ENCODE measurements around the gene SSBP3. TPM values are rescaled to one million over a fixed set of nuclear protein-coding genes. Genes with fewer than 3 reads are reported as not detected.

SSBP3 gene
- total and polyA plus RNA-seq, 4 donors, result 23.3 to 108 (median 66.3) TPM

DNA sequence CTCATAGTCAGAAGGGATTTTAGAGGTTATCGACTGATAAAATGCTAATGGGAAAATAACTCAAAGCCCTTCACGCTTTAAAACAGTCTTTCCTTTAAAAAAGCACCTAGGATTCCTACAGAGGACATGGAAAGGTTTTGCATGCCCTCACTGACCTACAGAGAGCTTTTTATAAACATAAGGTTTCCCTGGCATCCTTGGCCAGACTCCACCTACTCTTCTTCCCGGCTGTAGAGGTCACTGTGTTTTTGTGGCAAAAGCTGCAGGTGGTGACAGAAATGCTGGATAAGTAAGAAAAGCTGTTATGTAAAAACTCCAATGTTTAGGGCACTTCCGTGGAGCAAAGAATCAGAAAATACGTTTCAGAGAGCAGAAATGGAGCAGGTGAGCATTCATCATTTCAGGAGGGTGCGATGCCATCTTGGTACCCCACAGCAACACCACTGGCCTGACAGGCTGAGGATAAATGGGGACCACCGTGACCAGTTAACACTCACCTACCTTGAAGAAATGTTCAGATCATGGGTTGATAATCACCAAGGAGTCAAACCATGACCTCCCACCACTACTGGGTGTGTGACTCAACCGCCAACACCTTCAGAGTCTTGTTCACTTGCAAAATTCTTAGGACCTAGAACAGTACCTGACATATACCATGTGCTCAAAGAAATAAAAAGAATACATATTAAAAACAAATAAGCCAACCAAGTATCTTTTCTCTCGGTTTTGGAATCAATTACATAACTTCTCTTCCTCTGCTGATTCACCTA, 46.6 kb downstream of the SSBP3 start:
- H3K9me3 ChIP-seq (ENCODE audit: control insufficient read depth, insufficient read depth, low read length), result no peaks in the 10 kb centered on the region
- no peaks in the 10 kb centered on the region for H3K27me3 ChIP-seq (ENCODE audit: control insufficient read depth, insufficient read depth, low read length)
- DNase-seq (ENCODE audit: low read depth in 4 of 6, low spot score in 6 of 6), result no peak
- 89% methylated on average over 3 of the region's 9 CpGs for WGBS (ENCODE audit: insufficient coverage)
- no peaks in the 10 kb centered on the region for H3K36me3 ChIP-seq (ENCODE audit: control insufficient read depth, insufficient read depth, low read length)
- H3K4me3 ChIP-seq (ENCODE audit: low read depth, low read length), result no peak overlapping the region
- peaks cover 41% of the 10 kb centered on the region for H3K4me1 ChIP-seq (ENCODE audit: control insufficient read depth, insufficient read depth, low read length)
- no peak overlapping the region for H3K27ac ChIP-seq (ENCODE audit: low read depth, low read length)

DNA sequence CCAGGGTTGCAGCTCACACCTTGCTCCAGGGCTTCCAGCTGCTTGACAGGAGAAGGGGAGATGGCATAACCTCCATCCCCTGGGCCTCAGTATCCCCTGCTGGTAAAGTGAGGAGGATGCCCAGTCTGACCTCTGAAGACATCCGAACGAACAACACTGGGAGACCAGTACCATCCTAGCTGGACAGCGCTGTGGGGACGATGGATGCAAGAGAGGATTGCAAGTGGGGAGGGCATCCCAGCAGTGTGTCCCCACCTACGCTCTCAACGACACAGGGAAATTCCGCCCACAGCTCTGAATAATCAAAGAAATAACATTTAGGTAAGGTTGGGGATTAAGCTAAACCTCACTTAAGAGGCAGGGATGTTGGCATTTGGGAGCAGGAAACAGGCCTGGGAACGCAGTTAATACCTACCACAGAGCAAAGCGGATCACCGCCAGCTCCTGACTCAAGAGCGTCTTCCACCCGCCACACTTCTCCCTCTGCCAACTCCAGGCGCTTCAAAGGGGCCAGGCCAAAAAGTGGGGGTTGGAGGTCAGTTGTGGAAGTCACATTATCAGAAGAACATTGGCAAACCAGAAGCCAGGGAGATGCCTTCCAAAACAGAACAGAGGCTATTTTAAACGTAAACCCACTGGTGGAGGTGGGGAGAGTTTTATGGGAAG, 47.6 kb downstream of the SSBP3 start:
- H3K4me1 ChIP-seq (ENCODE audit: control insufficient read depth, insufficient read depth, low read length), result peaks cover 45% of the 10 kb centered on the region

DNA sequence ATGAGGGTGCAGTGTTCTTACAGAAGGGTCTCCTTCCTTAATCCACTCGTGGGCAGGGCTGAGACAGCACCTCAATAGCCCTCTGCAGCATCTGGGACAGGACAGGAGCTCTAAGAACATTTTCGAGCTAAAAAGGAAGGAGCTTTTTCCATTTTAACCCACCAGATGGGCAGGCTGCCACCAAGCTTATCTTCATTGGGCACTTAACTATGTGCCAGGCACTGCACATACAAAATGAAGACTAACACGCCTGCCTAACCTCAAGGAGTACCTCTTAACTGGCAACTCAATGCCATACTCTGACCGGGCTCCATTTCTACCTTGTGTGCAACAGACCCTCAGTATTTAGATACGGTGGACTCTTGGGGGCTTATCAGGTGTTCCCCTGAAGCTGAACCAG, 48.2 kb downstream of the SSBP3 start:
- Histone ChIP-seq H3K27me3 (ENCODE audit: control insufficient read depth, insufficient read depth, low read length) (no peaks in the 10 kb centered on the region), H3K36me3 (ENCODE audit: control insufficient read depth, insufficient read depth, low read length) (peaks cover under 1% of the 10 kb centered on the region), H3K27ac (ENCODE audit: low read depth, low read length) (no peak overlapping the region), H3K4me3 (ENCODE audit: low read depth, low read length) (no peak overlapping the region), H3K4me1 (ENCODE audit: control insufficient read depth, insufficient read depth, low read length) (peaks cover 51% of the 10 kb centered on the region), H3K9me3 (ENCODE audit: control insufficient read depth, insufficient read depth, low read length) (no peaks in the 10 kb centered on the region)
- DNase-seq (ENCODE audit: low read depth in 4 of 6, low spot score in 6 of 6), result no peak
- 90% methylated on average over 5 of the region's 5 CpGs for WGBS (ENCODE audit: insufficient coverage)

More for the DNA sequence above, 47.6 kb downstream of the SSBP3 start:
- Histone ChIP-seq H3K27me3 (ENCODE audit: control insufficient read depth, insufficient read depth, low read length) (no peaks in the 10 kb centered on the region), H3K4me3 (ENCODE audit: low read depth, low read length) (no peak overlapping the region), H3K36me3 (ENCODE audit: control insufficient read depth, insufficient read depth, low read length) (no peaks in the 10 kb centered on the region), H3K27ac (ENCODE audit: low read depth, low read length) (no peak overlapping the region), H3K9me3 (ENCODE audit: control insufficient read depth, insufficient read depth, low read length) (no peaks in the 10 kb centered on the region)
- peak in 1 of 6 donors; percentile 42 for DNase-seq (ENCODE audit: low read depth in 4 of 6, low spot score in 6 of 6)
- WGBS (ENCODE audit: insufficient coverage), result 84% methylated on average over 7 of the region's 14 CpGs

DNA sequence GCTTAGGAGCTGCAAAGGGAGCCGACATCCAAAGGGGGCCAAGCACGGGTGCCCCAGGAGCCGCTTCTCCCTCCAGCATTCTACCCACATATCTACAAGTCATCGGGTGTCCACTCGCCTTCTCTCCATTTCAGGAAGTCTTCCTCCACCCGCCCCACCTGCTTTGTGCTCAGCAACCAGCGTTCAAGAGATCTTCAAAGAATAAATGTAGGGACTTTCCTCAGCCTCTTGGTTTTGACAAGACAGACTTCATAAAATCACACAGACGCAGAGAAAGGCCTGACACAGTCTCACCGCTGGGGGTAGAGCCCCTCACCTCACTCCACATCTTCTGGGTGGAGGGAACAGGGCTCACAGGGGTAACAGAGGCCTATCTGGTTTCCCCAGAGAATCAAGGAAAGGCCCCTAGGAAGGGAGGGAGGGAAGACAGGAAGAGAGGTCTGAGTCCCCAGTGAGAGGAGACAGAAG, 49.5 kb downstream of the SSBP3 start:
- no peak for DNase-seq (ENCODE audit: low read depth in 4 of 6, low spot score in 6 of 6)
- H3K27me3 ChIP-seq (ENCODE audit: control insufficient read depth, insufficient read depth, low read length), result no peaks in the 10 kb centered on the region
- H3K27ac ChIP-seq (ENCODE audit: low read depth, low read length), result no peak overlapping the region
- no peak overlapping the region for H3K4me3 ChIP-seq (ENCODE audit: low read depth, low read length)
- peaks cover 56% of the 10 kb centered on the region for H3K4me1 ChIP-seq (ENCODE audit: control insufficient read depth, insufficient read depth, low read length)
- H3K36me3 ChIP-seq (ENCODE audit: control insufficient read depth, insufficient read depth, low read length), result peaks cover 2% of the 10 kb centered on the region
- WGBS (ENCODE audit: insufficient coverage), result 45% methylated on average over 7 of the region's 9 CpGs
- no peaks in the 10 kb centered on the region for H3K9me3 ChIP-seq (ENCODE audit: control insufficient read depth, insufficient read depth, low read length)

DNA sequence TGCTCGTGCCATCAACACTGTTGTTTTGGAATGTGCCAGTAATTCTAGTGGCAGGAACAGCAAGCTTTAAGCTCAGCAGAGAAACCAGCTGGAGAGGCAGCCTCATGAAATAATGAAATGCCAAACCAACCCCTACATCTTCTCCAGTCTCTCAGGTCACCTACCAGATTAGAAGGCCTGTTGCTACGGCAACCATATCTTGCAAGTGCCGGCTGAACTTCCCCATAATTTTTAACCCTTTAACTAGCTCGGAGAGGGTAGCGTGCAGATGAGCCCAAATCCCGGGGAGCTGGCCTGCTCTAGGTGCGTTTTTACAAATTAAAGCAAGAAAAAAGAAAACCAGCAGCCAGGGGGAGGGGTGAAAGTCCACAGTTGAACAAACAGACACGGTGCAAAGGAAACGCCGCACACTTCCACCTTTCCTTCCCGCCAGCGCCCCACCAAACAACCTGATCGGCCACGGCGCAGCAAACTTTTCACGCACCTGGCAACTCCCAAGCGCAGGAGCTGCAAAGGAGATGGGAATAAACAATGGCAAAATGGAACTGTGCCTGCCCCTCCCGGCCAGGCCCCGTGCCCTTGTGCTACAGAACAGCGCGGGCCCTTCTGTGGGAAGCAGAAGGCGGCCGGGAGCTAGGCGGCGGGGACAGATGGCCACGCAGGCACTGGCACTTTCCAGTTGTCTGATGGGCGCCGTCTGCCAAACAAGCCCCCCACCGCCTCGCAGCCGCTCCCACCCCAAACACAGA, 50.1 kb downstream of the SSBP3 start:
- Histone ChIP-seq H3K9me3 (ENCODE audit: control insufficient read depth, insufficient read depth, low read length) (no peaks in the 10 kb centered on the region), H3K36me3 (ENCODE audit: control insufficient read depth, insufficient read depth, low read length) (peaks cover 2% of the 10 kb centered on the region), H3K4me1 (ENCODE audit: control insufficient read depth, insufficient read depth, low read length) (peaks cover 55% of the 10 kb centered on the region), H3K27me3 (ENCODE audit: control insufficient read depth, insufficient read depth, low read length) (no peaks in the 10 kb centered on the region), H3K4me3 (ENCODE audit: low read depth, low read length) (no peak overlapping the region), H3K27ac (ENCODE audit: low read depth, low read length) (no peak overlapping the region)
- peak in 2 of 6 donors; percentile 90 to 91 for DNase-seq (ENCODE audit: low read depth in 4 of 6, low spot score in 6 of 6)
- 33% methylated on average over 25 of the region's 31 CpGs for WGBS (ENCODE audit: insufficient coverage)

DNA sequence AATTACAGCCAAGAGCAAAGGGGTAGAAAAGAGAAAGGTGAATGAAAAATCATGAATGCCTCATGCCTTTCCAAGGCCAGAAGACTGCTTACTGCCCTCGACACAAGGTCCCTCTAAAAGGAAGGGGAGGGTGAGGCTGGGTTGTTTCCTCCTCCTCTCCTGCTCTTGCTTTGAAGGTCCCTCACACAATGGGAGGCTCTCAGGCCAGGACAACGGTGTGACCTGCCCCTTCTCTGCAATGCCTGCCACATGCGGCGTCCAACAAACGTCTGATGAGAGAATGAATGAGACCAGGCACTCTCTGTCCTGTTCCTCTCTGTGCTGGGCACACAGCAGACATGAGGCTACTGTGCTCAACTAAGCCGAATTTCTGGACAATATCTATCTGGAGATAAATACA, 51.3 kb downstream of the SSBP3 start:
- no peaks in the 10 kb centered on the region for H3K9me3 ChIP-seq (ENCODE audit: control insufficient read depth, insufficient read depth, low read length)
- peaks cover 2% of the 10 kb centered on the region for H3K36me3 ChIP-seq (ENCODE audit: control insufficient read depth, insufficient read depth, low read length)
- 31% methylated on average over 2 of the region's 6 CpGs for WGBS (ENCODE audit: insufficient coverage)
- peaks cover 64% of the 10 kb centered on the region for H3K4me1 ChIP-seq (ENCODE audit: control insufficient read depth, insufficient read depth, low read length)
- no peaks in the 10 kb centered on the region for H3K27me3 ChIP-seq (ENCODE audit: control insufficient read depth, insufficient read depth, low read length)
- H3K4me3 ChIP-seq (ENCODE audit: low read depth, low read length), result no peak overlapping the region
- DNase-seq (ENCODE audit: low read depth in 4 of 6, low spot score in 6 of 6), result no peak
- H3K27ac ChIP-seq (ENCODE audit: low read depth, low read length), result no peak overlapping the region

DNA sequence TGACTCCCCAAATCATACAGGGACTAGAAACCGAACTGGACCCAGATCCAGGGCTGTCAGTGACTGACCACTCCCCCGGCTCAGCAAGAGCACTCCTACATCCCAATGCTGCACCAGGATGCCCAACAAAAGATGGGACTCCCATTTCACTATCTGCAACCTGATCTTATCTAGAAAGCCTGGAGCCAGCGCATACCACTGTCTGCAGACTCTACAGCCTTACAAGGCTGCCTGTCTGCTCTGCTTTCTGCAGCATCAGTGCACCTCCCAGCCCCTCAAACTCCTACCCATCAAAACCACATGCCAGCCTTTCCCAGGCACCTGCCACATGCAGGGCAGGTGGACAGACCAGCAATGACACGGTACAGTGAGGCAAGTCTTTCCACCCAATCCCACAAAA, 52.2 kb downstream of the SSBP3 start:
- H3K27me3 ChIP-seq (ENCODE audit: control insufficient read depth, insufficient read depth, low read length), result no peaks in the 10 kb centered on the region
- no peak for DNase-seq (ENCODE audit: low read depth in 4 of 6, low spot score in 6 of 6)
- H3K36me3 ChIP-seq (ENCODE audit: control insufficient read depth, insufficient read depth, low read length), result peaks cover 2% of the 10 kb centered on the region
- H3K4me1 ChIP-seq (ENCODE audit: control insufficient read depth, insufficient read depth, low read length), result peaks cover 72% of the 10 kb centered on the region
- H3K4me3 ChIP-seq (ENCODE audit: low read depth, low read length), result no peak overlapping the region
- 87% methylated on average over 4 of the region's 4 CpGs for WGBS (ENCODE audit: insufficient coverage)
- no peak overlapping the region for H3K27ac ChIP-seq (ENCODE audit: low read depth, low read length)
- H3K9me3 ChIP-seq (ENCODE audit: control insufficient read depth, insufficient read depth, low read length), result no peaks in the 10 kb centered on the region

DNA sequence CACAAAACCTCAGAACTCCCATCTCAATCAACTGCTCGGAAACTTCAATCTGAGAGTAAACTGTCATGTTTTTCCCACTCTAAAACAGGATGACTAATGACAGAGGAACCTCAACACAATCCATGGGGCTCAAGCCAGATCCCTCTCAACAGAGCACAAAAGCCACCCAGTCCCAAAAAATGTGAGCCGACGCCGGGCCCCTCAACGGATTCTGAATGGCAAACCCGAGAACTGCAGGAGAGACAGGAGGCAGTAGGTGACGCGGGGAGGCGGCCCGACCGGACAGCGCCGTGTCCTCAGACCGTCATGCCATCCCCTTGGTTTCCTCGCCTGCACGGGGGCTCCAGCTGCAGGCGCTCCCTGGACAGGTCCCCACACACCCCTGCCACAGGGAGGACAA, 53.4 kb downstream of the SSBP3 start:
- WGBS (ENCODE audit: insufficient coverage), result 91% methylated on average over 14 of the region's 17 CpGs
- Histone ChIP-seq H3K9me3 (ENCODE audit: control insufficient read depth, insufficient read depth, low read length) (no peaks in the 10 kb centered on the region), H3K4me3 (ENCODE audit: low read depth, low read length) (no peak overlapping the region), H3K27me3 (ENCODE audit: control insufficient read depth, insufficient read depth, low read length) (no peaks in the 10 kb centered on the region), H3K27ac (ENCODE audit: low read depth, low read length) (no peak overlapping the region), H3K4me1 (ENCODE audit: control insufficient read depth, insufficient read depth, low read length) (peaks cover 66% of the 10 kb centered on the region), H3K36me3 (ENCODE audit: control insufficient read depth, insufficient read depth, low read length) (peaks cover 2% of the 10 kb centered on the region)
- DNase-seq (ENCODE audit: low read depth in 4 of 6, low spot score in 6 of 6), result no peak

DNA sequence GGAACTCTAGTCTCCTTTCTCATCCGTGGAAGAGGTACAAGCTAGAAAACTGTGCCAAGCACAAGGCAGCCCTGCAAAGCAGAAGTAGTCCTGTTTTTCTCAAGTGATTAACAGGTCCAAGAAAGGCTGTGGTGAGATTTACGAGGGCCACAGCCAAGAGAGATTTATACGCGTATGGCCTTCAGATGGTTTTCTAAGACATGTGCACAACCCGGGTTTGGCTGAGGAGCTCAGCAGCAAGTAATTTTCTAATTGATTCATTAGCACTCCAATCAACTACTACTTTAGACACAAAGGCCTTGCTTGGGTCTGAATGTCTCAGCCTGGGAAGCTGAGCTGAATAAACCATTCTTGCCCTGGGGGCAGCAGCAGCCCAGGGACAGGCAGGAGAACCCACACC, 55.8 kb downstream of the SSBP3 start:
- Histone ChIP-seq H3K9me3 (ENCODE audit: control insufficient read depth, insufficient read depth, low read length) (no peaks in the 10 kb centered on the region), H3K4me3 (ENCODE audit: low read depth, low read length) (no peak overlapping the region), H3K27me3 (ENCODE audit: control insufficient read depth, insufficient read depth, low read length) (no peaks in the 10 kb centered on the region), H3K36me3 (ENCODE audit: control insufficient read depth, insufficient read depth, low read length) (peaks cover 2% of the 10 kb centered on the region), H3K4me1 (ENCODE audit: control insufficient read depth, insufficient read depth, low read length) (peaks cover 42% of the 10 kb centered on the region), H3K27ac (ENCODE audit: low read depth, low read length) (no peak overlapping the region)
- WGBS (ENCODE audit: insufficient coverage), result 24% methylated on average over 5 of the region's 5 CpGs
- DNase-seq (ENCODE audit: low read depth in 4 of 6, low spot score in 6 of 6), result peak in 2 of 6 donors; percentile 80 to 89

Measured in spinal cord (tissue), 10 donors.